SK-N-SH treated with all-trans-retinoic acid at 6 μM for 48 hours (cell line): Measurements from ENCODE around the gene TMEM52B.

Experiments used
- ARNTL ChIP-seq: fragments of 450-650 bp; formaldehyde crosslinking; IDR thresholded peaks from 2 replicates; pipeline ENCODE4 v1.5.0; 2020; ENCODE audit warnings: low read depth, mild to moderate bottlenecking, moderate library complexity, borderline replicate concordance
- CSRNP3 ChIP-seq: fragments of 250-450 bp; sonication (Bioruptor Pico); IDR thresholded peaks from 2 replicates; pipeline ENCODE4 v1.5.1; 2021; ENCODE audit warnings: mild to moderate bottlenecking, moderate library complexity
- GLIS3 ChIP-seq: fragments of 250-450 bp; sonication (Bioruptor Pico); IDR thresholded peaks from 2 replicates; pipeline ENCODE4 v1.5.0; 2020; ENCODE audit warnings: mild to moderate bottlenecking, moderate library complexity
- PATZ1 ChIP-seq: fragments of 250-450 bp; sonication (Bioruptor Pico); IDR thresholded peaks from 2 replicates; pipeline ENCODE4 v1.8.0; 2020; ENCODE audit warnings: mild to moderate bottlenecking, moderate library complexity, borderline replicate concordance
- POU6F1 ChIP-seq: fragments of 250-450 bp; sonication (Bioruptor Pico); IDR thresholded peaks from 2 replicates; pipeline ENCODE4 v1.8.0; 2021; ENCODE audit warnings: low read depth, mild to moderate bottlenecking, moderate library complexity, borderline replicate concordance
- PPARA ChIP-seq: fragments of 250-450 bp; sonication (Bioruptor Pico); IDR thresholded peaks from 2 replicates; pipeline ENCODE4 v1.5.0; 2020; ENCODE audit warnings: mild to moderate bottlenecking, borderline replicate concordance
- SNAI2 ChIP-seq: fragments of 250-450 bp; sonication (Bioruptor Pico); IDR thresholded peaks from 2 replicates; pipeline ENCODE4 v1.5.0; 2020; ENCODE audit warnings: mild to moderate bottlenecking, moderate library complexity
- TCF4 ChIP-seq: fragments of 250-450 bp; sonication (Bioruptor Pico); IDR thresholded peaks from 2 replicates; pipeline ENCODE4 v1.8.0; 2021; ENCODE audit warnings: mild to moderate bottlenecking, moderate library complexity, borderline replicate concordance
- ZFP3 ChIP-seq: fragments of 250-450 bp; sonication (Bioruptor Pico); IDR thresholded peaks from 2 replicates; pipeline ENCODE4 v1.5.0; 2020; ENCODE audit warnings: mild to moderate bottlenecking, moderate library complexity
- ZNF70 ChIP-seq: fragments of 450-650 bp; formaldehyde crosslinking; IDR thresholded peaks from 2 replicates; pipeline ENCODE4 v1.5.0; 2020; ENCODE audit warnings: mild to moderate bottlenecking, moderate library complexity
- ZNF8 ChIP-seq: fragments of 450-650 bp; formaldehyde crosslinking; IDR thresholded peaks from 2 replicates; pipeline ENCODE4 v1.5.0; 2020; ENCODE audit warnings: mild to moderate bottlenecking, moderate library complexity

GRCh38 chr12:10155966-10156365 lies 22.9 kb upstream of the TMEM52B start:
- TF ChIP-seq GLIS3 (no peak), TCF4 (no peak), PPARA (CRISPR knock-in tag) (no peak), ZFP3 (no peak), ZNF70 (CRISPR knock-in tag) (no peak), ARNTL (CRISPR knock-in tag) (no peak), ZNF8 (CRISPR knock-in tag) (no peak), PATZ1 (CRISPR knock-in tag) (no peak), CSRNP3 (no peak), SNAI2 (CRISPR knock-in tag) (no peak), POU6F1 (no peak)
